Stimulated activated CD8-positive, alpha-beta memory T cell treated with anti-CD3 and anti-CD28 coated beads, Interleukin-4, amount 100 ng/mL, for 48 hours (primary cell): ENCODE measurements around the gene AMBRA1.

Source experiments
- DNase-seq: peaks from one replicate; pipeline ENCODE4 v3.0.0-alpha.2; 2020

Gene AMBRA1

DNA sequence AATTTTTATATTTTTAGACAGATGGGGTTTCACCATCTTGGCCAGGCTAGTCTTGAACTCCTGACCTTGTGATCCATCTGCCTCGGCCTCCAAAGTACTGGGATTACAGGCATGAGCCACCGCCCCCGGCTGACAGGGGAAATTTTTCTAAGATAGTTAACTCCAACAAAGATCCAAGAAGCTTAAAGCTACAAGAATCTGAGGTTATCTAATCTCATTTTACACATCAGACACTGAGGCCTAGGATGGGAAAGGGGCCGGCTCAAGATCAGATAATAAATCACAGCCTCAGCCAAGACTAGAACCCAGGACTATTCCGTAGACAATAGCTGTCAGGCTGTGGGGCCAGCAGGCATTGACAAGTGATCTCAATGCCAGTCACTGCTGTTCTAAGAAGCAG is 94.0 kb downstream of the AMBRA1 start:
- DNase-seq: no peak

DNA sequence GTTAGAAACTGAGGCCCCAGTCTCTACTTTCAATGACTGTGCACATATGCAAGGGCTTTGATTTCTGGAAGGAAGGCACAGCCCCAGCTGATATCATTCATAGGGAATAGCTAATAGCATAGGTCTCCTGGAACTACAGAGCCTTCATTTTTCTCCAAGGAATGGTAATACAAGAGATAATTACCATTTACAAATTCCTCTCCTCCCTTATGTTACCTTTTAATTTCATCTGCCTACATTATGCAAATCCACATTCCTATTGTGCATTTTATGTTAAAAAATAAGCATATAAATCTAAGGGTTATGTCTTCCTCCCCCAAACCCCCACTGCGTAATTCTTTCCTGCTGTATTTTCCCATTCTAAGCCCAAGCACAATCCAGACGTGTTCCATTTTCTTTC is 94.9 kb downstream of the AMBRA1 start:
- DNase-seq: no peak

DNA sequence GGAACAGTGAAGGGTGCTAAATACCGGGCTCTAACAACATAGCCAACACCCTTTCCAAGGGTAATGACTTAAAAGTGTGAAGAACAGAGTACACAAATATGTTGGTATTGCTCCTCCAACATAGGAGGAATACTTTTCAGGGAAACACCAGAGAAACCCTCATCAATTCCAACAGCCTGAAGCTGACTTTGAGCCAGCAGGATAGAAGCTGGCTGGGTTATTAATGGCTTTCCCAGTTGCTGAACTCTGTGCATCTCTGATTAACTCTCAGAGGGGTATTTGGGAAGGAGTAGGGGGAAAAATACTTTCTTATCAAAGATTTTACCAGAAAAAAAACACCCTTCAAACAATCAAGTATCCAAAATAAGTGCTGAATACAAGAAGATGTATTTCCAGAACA is 95.6 kb downstream of the AMBRA1 start:
- no peak for DNase-seq

DNA sequence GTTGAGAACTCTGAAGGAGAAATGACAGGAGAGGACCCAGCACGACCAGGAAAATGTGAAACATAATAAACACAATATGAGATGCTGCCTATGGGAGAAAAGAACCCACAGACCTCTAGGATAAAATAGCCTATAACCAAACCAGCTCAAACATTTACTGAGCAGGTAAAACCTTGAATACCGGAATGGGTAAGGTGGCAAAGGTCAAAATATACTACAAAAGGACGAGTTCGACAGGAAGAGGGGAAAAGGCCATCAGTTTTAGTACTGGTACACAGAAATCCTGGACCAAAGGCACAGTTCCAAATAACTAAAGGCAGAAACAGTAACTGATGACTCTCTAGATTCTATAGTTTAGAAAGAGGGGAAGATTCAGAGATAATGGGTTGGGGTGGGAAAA is 96.3 kb downstream of the AMBRA1 start:
- no peak for DNase-seq

DNA sequence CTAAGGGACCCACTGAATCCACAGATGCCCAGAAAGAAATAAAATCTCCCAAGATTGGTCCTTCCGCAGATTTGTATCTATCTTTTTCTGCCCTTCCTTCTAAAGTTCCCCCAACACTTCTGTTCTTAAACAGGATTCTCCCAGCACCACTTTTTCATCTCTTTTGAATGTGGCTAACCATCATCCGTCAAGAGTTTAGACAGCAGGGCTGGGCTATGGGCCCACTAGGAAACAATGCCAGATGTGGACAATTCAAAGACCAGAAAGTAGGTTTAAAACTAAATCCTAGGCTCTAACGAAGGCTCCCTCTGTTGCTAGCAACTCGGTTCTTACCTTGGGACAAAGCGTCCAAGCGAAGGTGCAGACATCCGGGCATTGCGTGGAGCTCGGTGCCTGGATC is 100.0 kb downstream of the AMBRA1 start:
- DNase-seq: no peak

DNA sequence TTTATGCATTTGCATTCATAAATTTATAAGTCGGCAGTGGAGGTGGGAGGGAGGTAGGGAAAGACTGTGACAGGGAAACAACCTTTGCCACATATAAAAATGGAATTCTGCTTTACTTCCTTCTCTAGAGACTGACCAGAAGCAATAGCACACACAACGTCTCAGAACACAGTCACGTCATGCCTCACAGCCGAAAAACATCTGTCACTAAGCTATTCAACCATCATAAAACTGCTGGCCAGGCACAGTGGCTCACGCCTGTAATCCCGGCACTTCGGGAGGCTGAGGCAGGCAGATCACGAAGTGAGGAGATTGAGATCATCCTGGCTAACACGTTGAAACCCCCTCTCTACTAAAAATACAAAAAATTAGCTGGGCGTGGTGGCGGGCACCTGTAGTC is 101.3 kb downstream of the AMBRA1 start:
- no peak for DNase-seq

DNA sequence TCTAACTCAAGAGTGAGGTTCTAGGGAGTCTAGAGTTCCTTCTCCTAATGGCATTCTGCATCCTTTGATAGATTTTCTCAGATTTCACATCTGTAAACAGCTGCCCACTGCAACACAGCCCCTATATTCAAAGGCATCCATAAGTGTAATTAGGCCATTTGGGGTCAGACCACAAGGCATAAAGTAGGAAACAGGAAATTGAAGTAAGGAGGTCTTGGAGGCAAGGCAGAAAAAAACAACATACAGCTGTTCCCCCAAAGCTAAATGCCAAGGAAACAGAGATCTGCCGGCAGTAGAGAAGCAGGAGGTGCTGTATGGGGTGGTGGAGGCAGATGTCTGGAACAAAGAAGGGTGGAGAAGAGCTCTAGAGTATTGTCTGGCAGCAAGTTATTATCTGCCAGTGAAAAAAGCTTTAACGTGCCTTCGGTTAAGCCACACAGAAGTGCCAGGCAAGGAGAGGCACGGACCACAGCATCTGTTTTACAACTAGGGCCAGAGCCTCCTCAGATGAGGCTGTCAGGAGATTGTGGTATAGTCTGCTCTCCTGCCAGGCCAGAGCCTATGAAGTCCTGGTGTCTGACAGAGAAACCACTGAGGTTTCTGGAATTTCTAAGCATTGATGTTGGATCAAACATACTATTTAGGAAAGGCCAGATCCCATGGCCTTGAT is 102.0 kb downstream of the AMBRA1 start:
- DNase-seq: no peak

DNA sequence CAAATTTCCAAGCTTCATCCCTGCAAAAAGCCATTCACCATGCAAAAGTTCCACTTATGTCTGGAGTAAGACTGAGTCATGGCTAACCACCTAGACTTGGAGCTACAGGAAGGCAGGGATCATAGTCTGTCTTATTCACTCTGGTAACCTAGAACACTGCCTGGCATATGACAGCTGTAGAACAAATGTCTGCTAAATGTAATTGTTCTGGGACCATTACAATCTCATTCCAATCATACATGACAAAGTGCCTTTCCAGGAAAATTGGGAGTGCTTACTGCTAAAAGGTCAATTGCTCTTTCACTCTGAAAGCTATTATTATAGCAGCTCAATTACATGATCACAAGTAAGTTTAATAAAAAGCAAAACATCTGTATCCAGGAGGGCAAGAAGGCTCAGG is 103.2 kb downstream of the AMBRA1 start:
- no peak for DNase-seq

DNA sequence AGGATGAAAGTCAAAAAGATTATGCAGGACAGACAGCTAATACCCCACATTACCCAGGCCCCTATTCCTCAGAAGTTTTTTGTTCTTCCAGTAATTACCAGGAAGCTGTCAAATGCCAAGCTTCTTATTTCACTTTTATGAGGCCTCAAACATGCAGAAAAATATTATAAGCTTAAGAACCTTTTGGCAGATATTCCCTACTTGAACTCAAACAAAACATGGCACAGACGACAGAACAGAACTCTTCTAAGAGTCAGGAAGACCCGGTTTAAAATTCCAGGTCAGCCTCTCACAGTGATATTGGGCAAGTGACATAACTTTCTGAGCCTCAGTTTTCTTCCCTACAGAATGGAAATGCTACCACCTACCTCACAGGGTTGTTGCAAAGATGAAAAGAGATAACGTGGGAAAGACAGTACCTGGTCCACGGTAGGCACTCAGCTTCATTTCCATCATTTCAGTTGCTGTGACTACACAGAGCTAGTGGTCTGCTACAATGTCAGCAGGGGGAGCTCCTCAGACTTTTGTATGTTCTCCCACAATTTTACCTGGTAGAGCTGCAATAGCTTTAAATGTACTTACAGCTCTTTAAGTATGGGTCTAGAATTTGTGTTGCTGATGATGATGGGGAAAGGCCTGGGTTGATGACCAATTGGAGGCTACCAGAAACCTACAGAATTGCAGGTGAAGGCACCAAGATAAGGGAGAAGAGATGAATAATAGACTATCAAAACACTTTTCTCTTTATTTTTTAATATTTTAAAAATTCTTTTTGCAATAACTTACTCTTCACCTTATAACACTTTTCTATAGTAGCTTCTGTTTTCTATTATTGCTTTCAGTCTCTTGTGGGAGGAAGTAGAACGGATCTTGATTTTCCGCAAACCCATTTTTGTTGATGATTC is 103.9 kb downstream of the AMBRA1 start:
- peak; percentile 31 for DNase-seq

DNA sequence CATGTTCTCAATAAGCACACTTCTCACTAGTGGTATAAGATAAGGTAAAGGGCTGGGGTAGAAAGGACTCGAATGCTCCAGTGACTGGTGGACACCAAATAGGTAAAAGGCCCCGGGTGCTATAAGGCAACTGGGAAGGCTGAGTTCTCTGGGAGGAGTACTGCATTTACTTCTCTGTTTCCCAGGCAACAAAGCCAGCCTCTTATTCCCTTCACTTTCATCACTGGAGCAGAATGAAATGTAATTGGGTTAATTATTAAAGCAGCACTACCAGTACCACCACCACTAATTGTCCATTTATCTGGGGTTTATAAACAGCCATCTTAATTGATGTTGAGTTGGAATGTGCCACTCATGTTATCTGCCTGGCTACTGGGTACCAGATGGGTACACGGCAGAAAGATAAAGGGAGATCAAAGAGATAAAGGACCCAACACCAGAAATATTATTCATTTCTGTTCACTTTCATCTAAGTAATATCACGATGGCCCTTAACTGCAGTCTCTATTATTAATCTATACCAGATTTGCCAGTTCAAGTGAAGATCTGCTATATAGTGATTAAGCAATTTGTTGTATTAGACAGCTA is 107.9 kb downstream of the AMBRA1 start:
- no peak for DNase-seq

DNA sequence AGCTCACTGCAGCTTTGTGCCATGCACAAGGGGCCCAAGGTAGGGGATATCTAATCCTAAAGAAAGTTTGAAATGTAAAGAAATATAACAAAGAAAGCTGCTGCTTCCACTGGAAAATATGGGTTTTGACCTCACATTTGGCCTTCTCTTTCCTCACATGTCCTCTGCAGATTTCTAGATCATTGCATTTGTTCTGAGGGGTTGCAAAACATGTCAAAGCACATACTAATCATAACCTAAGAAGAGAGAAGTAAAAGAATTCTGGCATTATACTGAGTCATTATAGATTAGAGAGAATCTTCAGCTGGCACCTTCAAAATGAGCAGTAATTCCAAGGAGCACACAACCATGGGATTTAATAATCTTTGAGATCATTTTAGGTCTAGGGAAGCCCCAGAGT is 109.7 kb downstream of the AMBRA1 start:
- no peak for DNase-seq

DNA sequence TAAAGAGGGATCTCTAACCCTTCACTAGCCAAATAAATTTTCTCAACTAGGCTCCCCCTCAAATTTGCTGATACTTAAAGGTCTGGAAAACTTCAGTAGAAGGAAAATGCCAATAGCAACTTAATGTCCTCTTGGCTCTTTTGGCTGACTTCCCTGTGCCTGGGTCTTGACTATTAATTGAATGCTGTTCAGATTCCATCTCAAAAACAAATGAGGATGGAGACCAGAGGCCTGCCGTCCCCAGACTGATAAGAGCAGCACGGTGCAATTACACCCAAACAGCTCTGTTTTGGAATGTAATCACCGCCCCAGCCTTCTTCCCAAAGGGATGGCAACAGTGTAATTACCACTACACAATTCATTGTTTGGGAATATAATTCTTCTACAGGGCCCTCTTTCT is 112.9 kb downstream of the AMBRA1 start:
- no peak for DNase-seq

DNA sequence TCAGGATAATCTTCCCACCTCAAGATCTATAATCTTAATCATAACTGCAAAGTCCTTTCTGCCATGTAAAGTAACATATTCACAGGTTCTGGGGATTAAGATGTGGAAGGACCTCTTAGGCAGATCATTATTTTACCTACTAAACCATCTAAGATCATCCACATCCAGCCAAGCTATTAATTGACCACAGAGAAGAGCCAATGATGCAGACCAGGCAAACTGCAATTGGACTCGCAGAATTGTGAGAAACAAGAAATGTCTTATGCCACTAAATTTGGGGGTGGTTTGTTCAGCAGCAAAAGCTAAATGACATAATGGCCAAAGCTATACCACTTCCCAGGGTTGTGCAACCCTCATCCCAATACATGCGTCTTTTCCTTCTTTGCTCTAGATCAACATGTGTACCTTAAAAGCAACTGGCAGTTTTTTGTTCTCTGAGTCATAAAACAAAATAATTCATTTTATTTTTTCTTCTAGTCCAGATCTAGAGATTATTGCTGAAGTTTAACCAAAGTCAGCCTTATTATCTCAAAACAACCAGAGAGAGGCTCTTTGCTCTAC is 113.6 kb downstream of the AMBRA1 start:
- DNase-seq: no peak

DNA sequence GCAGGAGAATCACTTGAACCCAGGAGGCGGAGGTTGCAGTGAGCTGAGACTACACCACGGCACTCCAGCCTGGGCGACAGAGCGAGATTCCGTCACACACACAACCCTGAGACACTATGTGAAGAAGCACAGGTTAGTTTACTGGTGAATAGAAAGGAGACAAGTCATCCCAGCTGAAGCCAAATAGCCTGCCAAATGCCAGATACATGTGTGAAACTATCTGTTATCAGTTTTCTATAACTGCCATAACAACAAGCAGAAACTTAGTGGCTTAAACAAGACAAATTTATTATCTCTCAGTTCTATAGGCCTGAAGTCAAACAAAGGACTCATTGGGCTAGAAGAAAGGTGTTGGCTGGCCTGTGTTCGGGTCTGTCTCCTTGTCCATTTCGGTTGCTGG is 114.2 kb downstream of the AMBRA1 start:
- DNase-seq: no peak

DNA sequence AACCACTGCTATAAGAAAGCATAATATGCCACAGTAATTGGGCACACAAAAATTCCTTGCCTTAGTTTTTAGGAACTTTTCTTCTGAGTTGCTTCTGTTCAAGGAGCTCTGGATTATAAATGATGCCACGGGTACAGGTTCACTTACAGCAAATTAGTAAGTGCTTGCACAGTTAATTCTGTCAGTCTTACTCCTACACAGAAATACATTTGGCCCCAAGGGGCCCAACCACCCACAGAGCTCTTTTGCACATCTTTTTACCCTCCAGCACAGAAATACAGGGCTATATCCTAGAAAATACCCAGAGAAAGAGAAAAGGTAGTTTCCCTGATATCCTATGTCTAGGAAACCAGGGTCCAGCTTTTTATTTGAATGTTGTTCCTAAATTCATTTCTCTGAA is 115.6 kb downstream of the AMBRA1 start:
- DNase-seq: no peak

DNA sequence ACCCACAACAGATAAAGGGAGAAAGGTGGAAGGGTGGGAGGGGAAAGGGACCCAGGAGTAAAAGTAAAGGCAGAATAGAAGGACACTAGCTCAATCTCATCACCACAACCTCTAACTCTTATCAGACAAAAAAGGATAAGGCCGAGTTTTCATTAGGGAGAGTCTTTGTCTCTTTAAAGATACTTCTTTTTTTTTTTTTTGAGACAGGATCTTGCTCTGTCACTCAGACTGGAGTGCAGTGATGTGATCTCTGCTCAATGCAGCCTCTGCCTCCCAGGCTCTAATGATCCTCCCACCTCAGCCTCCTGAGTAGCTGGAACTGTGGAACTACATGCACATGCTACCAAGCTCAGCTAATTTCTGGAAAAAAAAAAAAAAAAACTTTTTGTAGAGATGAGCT is 116.7 kb downstream of the AMBRA1 start:
- DNase-seq: no peak

DNA sequence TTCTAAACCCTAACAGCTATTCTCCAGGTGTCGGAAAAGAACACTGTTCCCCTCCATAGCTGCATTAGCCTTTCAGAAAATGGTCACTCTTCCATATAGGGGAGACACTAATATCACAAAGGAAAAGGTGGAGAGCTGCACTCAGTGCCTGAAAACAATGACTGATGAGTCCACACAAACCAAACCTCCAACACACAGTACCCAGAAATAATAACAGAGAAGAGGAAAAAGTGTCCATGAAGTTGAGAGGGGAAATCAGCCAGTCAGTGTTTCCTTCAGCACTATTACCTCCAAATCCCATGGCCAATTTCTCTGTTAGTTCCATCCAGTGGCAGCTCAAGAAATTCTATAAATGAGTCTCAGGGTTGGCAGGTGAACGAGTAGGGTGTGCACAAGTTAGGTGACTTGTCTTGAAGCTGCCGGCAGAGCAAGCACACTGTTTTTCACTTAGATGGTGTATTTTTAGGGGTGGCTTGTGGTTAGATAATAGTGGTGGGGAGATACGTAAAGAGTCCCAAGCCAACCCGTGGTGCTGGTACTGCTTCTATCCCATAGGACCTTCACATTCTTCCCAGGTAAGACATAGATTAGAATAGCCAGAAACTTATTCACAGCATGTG is 117.8 kb downstream of the AMBRA1 start:
- no peak for DNase-seq

DNA sequence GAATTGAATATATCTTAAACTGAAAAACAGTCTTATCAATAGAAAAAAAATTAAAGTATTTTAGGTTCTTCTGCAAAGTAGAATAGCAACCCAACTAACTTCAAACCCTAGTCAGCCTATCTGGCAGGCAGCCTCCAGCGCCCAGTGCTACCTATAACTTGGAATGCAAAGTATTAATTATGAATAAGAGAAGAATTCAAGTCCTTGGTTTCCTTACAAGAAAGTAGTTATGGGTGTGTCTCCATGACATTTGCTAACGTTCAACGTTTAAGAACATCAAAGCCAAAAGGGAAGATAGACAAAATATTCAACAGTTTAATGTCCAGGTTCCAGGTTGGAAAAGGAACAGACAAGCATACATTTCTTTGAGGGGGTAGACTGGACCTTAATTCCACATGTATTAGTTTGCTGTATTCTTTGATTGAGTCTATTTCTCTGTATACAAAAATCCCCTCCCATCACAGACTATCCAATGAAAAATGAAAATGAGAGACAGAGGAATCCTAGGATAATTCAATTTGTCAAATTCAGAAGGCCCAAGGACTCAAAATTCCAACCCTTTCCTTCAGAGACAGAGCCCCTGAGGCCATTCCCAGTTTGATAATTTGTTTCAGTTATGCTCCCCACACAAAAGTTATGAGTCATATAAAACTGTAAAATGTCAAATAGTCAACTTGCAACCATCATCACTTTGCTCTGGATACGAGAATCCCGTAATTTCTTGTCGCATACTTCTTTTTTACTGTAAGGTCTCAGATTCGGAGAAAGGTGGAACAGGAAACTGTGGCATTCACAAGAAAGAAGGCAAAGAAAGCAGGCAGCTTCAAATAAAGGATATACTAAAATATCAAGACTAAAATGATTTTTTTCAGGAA is 118.5 kb downstream of the AMBRA1 start:
- no peak for DNase-seq

DNA sequence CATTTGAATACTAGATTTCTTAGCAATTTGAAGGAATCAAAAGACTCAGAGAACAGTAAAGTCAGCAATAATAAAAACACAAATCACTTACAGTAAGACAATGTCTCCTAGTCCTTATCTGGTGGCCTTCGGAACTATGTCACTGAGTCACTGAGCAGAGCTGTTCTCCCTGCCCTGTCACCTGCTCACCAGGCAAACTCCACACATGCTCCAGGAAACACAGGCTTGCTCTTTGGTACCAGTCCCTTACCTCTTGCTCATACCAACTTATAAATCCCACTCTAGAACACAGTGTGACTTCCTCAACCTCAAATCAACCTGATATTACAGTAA is 121.2 kb downstream of the AMBRA1 start:
- no peak for DNase-seq

DNA sequence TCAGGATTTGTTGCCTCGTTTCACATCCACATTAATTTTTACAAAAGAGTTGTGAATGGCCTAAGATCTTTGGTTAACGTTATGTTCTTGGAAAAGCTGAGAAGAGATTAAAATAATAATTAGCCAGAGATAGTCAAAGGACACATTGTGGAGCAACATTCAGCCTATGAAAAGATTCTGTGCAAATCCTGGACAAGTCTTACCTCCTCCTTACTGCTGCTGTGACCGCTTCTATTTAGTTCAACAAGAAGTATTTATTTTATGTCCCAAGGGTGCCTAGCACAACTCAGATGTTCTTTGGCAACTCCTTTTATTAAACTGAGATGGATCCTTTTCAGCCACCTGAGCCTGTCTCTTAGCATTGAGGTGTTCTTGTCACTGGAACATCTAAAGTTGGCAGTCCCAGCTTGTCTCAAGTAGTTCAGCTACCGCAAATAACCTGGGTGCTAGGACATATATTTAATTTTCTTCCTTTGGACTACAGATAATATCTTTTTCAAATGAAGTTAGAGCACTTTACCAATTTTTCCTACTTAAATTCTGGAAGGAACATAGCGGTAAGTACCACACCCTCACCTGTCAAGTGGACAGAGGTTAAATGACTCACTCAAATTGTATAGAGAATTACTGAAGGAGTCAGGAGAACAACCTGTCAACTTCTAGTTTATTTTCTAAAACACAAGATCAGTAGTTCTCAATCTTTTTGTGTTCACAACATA is 121.7 kb downstream of the AMBRA1 start:
- no peak for DNase-seq

DNA sequence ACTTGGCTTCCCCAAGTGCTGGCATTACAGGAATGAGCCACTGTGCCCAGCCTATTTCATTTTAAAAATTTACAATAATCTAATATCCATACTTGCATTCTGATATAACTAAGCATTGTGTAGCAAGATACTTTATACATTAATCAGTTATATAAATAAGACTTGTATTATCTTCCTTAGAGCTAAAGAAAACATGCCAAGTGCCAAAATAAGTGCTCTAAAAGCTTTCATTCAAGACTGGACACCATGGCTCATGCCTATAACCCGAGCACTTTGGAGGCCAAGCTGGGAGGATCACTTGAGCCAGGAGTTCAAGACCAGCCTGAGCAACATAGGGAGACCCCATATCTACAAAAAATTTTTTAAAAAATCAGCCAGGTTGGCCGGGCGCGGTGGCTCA is 123.9 kb downstream of the AMBRA1 start:
- no peak for DNase-seq

DNA sequence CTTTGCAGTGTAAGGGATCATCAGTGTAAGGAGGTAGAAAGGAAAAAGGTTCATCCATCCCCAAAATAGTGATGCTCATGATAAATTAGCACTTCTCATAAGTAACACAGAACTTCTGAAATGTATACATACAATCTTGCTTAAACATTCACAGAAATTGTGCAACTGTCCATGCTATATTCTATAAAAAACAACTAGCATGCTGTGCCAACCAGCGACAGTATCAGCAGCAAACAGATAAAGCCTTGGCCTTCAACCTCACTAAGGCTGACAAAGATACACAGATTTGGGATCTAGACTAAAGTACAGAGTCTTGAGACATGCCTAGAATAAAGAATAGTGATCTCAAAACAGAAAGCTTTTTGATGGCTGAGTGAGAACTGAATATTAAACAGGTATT is 128.1 kb downstream of the AMBRA1 start:
- no peak for DNase-seq
